Mucosa of descending colon (tissue), 3 donors: ENCODE data around the gene CDC14A. TPM values are rescaled to one million over a fixed set of nuclear protein-coding genes. Genes with fewer than 3 reads are reported as not detected.

Source experiments
- ATAC-seq: fragments of 200-7000 bp; cut with Tn5 transposase; one replicate; pipeline ENCODE4 v1.9.1; 2020; ENCODE audit warnings: mild to moderate bottlenecking, moderate library complexity
- DNase-seq, 3 donors: peaks; one replicate each; pipeline ENCODE4 v3.0.0-alpha.2; 2020
- H3K36me3 ChIP-seq: fragments of 200-600 bp; one replicate; pipeline ENCODE4 v1.8.0; 2021; ENCODE audit warnings: low read depth, mild to moderate bottlenecking
- H3K4me1 ChIP-seq: fragments of 200-600 bp; one replicate; pipeline ENCODE4 v1.8.0; 2021; ENCODE audit warnings: low read depth, mild to moderate bottlenecking
- H3K4me3 ChIP-seq: fragments of 200-600 bp; one replicate; pipeline ENCODE4 v1.8.0; 2021; ENCODE audit warnings: mild to moderate bottlenecking
- H3K9me3 ChIP-seq: fragments of 200-600 bp; one replicate; pipeline ENCODE4 v1.8.0; 2021; ENCODE audit warnings: mild to moderate bottlenecking
- intact Hi-C, 2 donors: fragments of 100-400 bp; cut with DNase I in 1 of 2; cut with micrococcal nuclease in 1 of 2; formaldehyde crosslinking; loops; one replicate each; pipeline versions ENCODE4 v1.11.0 to v1.11.1; 2022; cut with DNase I, micrococcal nuclease
- total RNA-seq, 3 donors: library from RNA; stranded (reverse); fragmentation: NEBNext Ultra II Directional in 2 of 3; extraction: Animal tissue kit (Norgen Biotek cat#: 25700) in 2 of 3; gene quantifications; one replicate each; pipeline versions ENCODE4 v1.2.1 to v1.2.4, GENCODE V29; 2021 to 2023
- TF ChIP-seq, protein P1 (sequence below): fragments of 200-600 bp; IDR thresholded peaks from one replicate; pipeline ENCODE4 v1.8.0; 2022; ENCODE audit warnings: antibody characterized with exemption, mild to moderate bottlenecking
- donor health status: DM: no; HTN: no; CAD: no; lungs with moderate emphysema.
- donor health status: DM: no; HTN: no; CAD: no.
- donor health status: DM: no; HTN: yes; CAD: no.

Gene CDC14A
- total RNA-seq, 3 donors from 2014 or later, result 15.6 to 34.3 (median 18.5) TPM

DNA sequence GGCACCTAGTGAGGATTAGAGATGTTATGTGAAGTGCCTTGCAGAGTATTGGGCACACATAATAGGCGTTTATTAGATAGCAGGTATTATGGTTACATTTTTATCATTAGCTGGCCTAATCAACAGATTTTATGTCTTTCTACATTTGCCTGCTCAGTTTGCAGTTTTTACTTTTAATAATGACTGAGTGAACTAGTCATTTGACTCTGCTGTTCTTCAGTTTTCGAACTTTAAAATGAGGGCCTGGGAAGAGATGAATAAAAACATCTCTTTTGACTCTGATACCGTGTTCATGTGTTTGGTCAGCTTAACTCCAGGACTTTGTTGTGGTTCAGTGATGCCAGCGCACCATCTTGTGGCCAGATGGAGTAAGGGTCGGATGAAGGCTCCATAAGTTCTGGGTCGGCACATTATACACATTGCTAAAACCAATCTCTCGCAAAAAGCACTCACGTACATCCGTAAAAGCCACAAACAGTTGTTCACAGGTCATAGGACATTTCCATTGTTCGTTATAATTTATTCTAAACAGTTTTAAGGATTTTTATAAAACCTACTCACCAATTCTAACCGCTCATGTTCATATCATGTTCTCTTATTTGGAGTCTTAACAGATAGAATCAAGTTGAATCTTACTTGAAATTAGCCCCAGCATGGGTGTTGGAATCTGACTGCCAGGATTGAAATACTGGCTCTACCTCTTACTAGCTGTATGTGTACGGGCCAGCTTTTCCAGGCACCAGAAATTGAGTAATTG is 107.2 kb downstream of the CDC14A start:
- H3K9me3 ChIP-seq, result no peaks in the 10 kb centered on the region
- peaks cover 4% of the 10 kb centered on the region for H3K4me1 ChIP-seq
- DNase-seq, result peak; percentile 58 to 83 (median 82)
- peak; percentile 93 for ATAC-seq
- intact Hi-C loops, result loop anchor here in 1 of 2 donors (5.0 to 10.0 kb wide), 2 partner anchors 408 to 655 kb away; no protein-coding TSS in a partner anchor
- no peaks in the 10 kb centered on the region for H3K36me3 ChIP-seq
- no peak overlapping the region for H3K4me3 ChIP-seq
- TF ChIP-seq, protein P1, sequence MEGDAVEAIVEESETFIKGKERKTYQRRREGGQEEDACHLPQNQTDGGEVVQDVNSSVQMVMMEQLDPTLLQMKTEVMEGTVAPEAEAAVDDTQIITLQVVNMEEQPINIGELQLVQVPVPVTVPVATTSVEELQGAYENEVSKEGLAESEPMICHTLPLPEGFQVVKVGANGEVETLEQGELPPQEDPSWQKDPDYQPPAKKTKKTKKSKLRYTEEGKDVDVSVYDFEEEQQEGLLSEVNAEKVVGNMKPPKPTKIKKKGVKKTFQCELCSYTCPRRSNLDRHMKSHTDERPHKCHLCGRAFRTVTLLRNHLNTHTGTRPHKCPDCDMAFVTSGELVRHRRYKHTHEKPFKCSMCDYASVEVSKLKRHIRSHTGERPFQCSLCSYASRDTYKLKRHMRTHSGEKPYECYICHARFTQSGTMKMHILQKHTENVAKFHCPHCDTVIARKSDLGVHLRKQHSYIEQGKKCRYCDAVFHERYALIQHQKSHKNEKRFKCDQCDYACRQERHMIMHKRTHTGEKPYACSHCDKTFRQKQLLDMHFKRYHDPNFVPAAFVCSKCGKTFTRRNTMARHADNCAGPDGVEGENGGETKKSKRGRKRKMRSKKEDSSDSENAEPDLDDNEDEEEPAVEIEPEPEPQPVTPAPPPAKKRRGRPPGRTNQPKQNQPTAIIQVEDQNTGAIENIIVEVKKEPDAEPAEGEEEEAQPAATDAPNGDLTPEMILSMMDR, result peak; percentile 59

DNA sequence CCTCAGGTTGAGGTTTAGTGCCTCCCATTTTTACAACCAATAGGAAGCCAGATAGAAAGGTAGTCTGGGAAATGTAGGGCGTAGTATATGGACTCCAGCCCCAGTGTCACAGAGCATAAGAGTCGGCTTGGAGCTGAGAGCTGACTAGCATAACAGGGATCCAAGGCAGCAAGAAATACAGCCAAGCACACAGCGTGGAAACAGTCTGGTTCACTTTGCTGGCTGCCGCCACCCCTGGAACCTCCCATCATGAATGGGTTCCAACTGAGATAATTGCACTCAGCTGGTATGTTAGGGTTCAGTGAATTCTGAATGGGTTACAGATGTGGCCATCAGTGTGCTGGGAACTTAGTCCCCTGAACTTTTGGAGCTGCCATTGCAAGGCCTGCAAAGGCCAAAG is 108.9 kb downstream of the CDC14A start:
- Histone ChIP-seq H3K9me3 (no peaks in the 10 kb centered on the region), H3K4me1 (peaks cover 4% of the 10 kb centered on the region), H3K36me3 (no peaks in the 10 kb centered on the region), H3K4me3 (no peak overlapping the region)
- TF ChIP-seq, protein P1, result no peak
- DNase-seq (no peak), ATAC-seq (peak; percentile 39)
- intact Hi-C loops, result no loop called here

DNA sequence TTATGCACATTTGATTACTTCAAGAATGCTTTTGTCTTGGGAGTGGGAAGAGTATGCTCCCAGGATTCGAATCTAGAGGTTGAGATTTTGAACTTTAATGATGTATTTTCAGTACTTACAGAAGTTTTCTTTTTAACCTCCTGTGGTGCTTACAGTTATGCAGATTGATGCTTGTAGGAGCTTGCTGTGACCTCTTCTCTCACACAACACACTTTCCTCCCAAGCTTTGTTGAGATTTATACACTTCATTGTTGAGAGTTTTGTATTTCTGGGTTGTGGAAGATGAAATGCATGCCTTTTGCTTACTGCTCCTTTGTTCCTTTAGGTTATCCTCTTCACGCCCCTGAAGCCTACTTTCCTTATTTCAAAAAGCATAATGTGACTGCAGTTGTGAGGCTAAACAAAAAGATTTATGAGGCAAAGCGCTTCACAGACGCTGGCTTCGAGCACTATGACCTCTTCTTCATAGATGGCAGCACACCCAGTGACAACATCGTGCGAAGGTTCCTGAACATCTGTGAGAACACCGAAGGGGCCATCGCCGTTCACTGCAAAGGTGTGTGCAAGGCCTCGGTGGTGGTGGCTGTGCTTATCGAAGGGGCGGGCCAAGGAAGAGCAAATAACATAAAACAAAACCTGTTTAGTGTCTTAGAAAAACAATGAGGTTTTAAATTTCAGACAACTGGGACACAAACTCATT is 110.2 kb downstream of the CDC14A start:
- DNase-seq (peak in 2 of 3 donors; percentile 33 to 35), ATAC-seq (peak; percentile 66)
- Histone ChIP-seq H3K9me3 (no peaks in the 10 kb centered on the region), H3K36me3 (no peaks in the 10 kb centered on the region), H3K4me3 (no peak overlapping the region), H3K4me1 (peaks cover 4% of the 10 kb centered on the region)
- TF ChIP-seq, protein P1, result no peak
- intact Hi-C loops, result no loop called here

DNA sequence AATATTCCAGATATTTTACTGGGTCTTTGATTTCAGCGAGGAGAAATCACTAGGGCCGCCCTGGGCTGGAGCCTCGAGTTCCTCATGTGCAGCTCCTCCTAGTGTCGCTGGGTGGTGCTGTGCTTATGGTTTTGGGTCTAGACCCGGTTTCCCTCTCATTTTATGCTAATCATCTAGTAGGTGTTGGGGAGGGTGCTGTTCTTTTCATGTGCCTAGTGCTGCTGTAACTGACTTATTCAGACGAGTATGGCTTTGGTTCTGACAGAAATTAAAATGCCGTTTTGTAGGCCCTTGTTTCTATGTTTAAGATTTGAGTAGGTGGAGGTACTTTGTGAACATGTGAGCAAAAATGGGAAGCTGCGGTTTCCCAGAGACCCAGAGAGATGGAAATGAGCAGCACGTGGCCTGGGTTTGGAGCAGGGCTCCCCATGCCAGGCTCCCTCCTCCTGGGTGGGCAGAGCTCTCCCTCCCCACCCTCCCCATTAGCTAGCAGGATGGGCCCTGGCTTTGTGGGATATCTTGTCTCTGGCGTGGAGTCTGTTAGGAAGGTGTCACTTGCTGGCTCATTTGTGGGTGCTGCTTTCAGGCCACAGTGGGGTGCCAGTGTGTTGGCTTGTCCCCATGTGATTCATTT is 111.6 kb downstream of the CDC14A start:
- ATAC-seq, result peak; percentile 60

DNA sequence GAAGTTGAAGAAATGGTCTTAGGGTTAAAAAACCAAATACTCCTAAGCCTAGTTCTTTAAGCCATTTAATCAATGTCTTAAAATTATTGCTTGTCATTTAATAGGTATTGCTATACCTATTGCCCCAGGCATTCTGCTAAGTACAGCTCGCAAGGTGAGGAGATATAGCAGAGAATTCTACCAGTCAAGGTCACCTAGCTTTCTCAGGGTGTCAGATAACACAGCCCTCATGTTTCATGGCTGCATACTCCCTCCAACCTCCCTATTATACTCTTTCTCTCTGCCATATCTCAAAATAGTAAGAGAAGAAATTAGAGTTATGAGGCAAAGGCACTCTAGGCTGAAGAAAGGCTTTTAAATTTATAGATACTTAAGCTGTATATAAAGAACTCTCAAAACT is 117.3 kb downstream of the CDC14A start:
- no peak for ATAC-seq
- TF ChIP-seq, protein P1, result no peak
- H3K4me3 ChIP-seq, result no peak overlapping the region
- intact Hi-C loops, result no loop called here
- no peaks in the 10 kb centered on the region for H3K36me3 ChIP-seq
- no peaks in the 10 kb centered on the region for H3K4me1 ChIP-seq
- no peak for DNase-seq
- H3K9me3 ChIP-seq, result no peaks in the 10 kb centered on the region

More for the DNA sequence above, 111.6 kb downstream of the CDC14A start:
- no peaks in the 10 kb centered on the region for H3K36me3 ChIP-seq
- DNase-seq, result peak; percentile 37 to 57 (median 48)
- peaks cover 4% of the 10 kb centered on the region for H3K4me1 ChIP-seq
- TF ChIP-seq, protein P1, result peak; percentile 13
- H3K4me3 ChIP-seq, result no peak overlapping the region
- intact Hi-C loops, result no loop called here
- no peaks in the 10 kb centered on the region for H3K9me3 ChIP-seq
